ENCODE results near the gene TAF1A. TPM values are rescaled to one million over a fixed set of nuclear protein-coding genes. Genes with fewer than 3 reads are reported as not detected.

TAF1A gene
- total RNA-seq, 6 experiments from 2014 or later, result 5.3 to 7.1 (median 5.9) TPM

- Mint-ChIP-seq H3K27ac (no peak overlapping the region; the same call in 1 of the 2 replicates), H3K9me3 (no peaks in the 10 kb centered on the region), H3K4me1 (ENCODE audit: low read depth) (peaks cover 34% of the 10 kb centered on the region), H3K4me3 (no peak overlapping the region), H3K27me3 (ENCODE audit: insufficient read depth) (no peaks in the 10 kb centered on the region), H3K36me3 (ENCODE audit: low read depth) (peaks cover 42% of the 10 kb centered on the region)
- no peak for DNase-seq
- no peak for TF ChIP-seq CTCF (IDR thresholded peaks at IDR 0.05)
Measured at GRCh38 chr1:222627232-222627631, 37.5 kb upstream of the TAF1A start.

- no peak for DNase-seq
- H3K27ac Mint-ChIP-seq, result no peak overlapping the region
- H3K27me3 Mint-ChIP-seq (ENCODE audit: insufficient read depth), result no peaks in the 10 kb centered on the region
- H3K4me1 Mint-ChIP-seq (ENCODE audit: low read depth), result peaks cover 34% of the 10 kb centered on the region
- TF ChIP-seq CTCF (IDR thresholded peaks at IDR 0.05), result no peak
- no peak overlapping the region for H3K4me3 Mint-ChIP-seq
- H3K36me3 Mint-ChIP-seq (ENCODE audit: low read depth), result peaks cover 38% of the 10 kb centered on the region
- H3K9me3 Mint-ChIP-seq, result no peaks in the 10 kb centered on the region
Measured at GRCh38 chr1:222624214-222624613, 34.5 kb upstream of the TAF1A start.

- H3K27ac Mint-ChIP-seq, result no peak overlapping the region
- H3K4me3 Mint-ChIP-seq, result no peak overlapping the region
- no peak for TF ChIP-seq CTCF (IDR thresholded peaks at IDR 0.05)
- DNase-seq, result no peak
- no peaks in the 10 kb centered on the region for H3K9me3 Mint-ChIP-seq
- H3K36me3 Mint-ChIP-seq (ENCODE audit: low read depth), result peaks cover 33% of the 10 kb centered on the region
- H3K4me1 Mint-ChIP-seq (ENCODE audit: low read depth), result peaks cover 34% of the 10 kb centered on the region
- no peaks in the 10 kb centered on the region for H3K27me3 Mint-ChIP-seq (ENCODE audit: insufficient read depth)
Measured at GRCh38 chr1:222623458-222623857, 33.7 kb upstream of the TAF1A start.

GRCh38 chr1:222622765-222623164 is 33.0 kb upstream of the TAF1A start:
- Mint-ChIP-seq H3K36me3 (ENCODE audit: low read depth) (peaks cover 26% of the 10 kb centered on the region), H3K4me3 (no peak overlapping the region), H3K27ac (no peak overlapping the region), H3K27me3 (ENCODE audit: insufficient read depth) (no peaks in the 10 kb centered on the region), H3K9me3 (no peaks in the 10 kb centered on the region), H3K4me1 (ENCODE audit: low read depth) (peaks cover 34% of the 10 kb centered on the region)
- no peak for TF ChIP-seq CTCF (IDR thresholded peaks at IDR 0.05)
- DNase-seq, result no peak

- H3K27me3 Mint-ChIP-seq (ENCODE audit: insufficient read depth), result peaks cover 2% of the 10 kb centered on the region; the same call in 1 of the 2 replicates
- no peak for TF ChIP-seq CTCF (IDR thresholded peaks at IDR 0.05)
- H3K4me3 Mint-ChIP-seq, result no peak overlapping the region
- DNase-seq, result no peak
- H3K36me3 Mint-ChIP-seq (ENCODE audit: low read depth), result peaks cover 5% of the 10 kb centered on the region
- no peaks in the 10 kb centered on the region for H3K9me3 Mint-ChIP-seq
- H3K27ac Mint-ChIP-seq, result no peak overlapping the region
- peaks cover 32% of the 10 kb centered on the region for H3K4me1 Mint-ChIP-seq (ENCODE audit: low read depth)
Measured at GRCh38 chr1:222620566-222620965, 30.8 kb upstream of the TAF1A start.

Measured in HFFc6 (cell line).